Colonic mucosa (tissue), 4 donors: Measurements from ENCODE around the gene A4GALT. TPM values are rescaled to one million over a fixed set of nuclear protein-coding genes. Genes with fewer than 3 reads are reported as not detected.

Experiments
- DNase-seq: peaks from one replicate; pipeline ENCODE4 v3.0.0-alpha.2; 2020
- H3K27ac ChIP-seq: fragments of 200-600 bp; one replicate; pipeline ENCODE4 v1.8.0; 2021
- H3K27me3 ChIP-seq: fragments of 200-600 bp; one replicate; pipeline ENCODE4 v1.8.0; 2021
- H3K36me3 ChIP-seq: fragments of 200-600 bp; one replicate; pipeline ENCODE4 v1.8.0; 2021
- H3K4me1 ChIP-seq: fragments of 200-600 bp; one replicate; pipeline ENCODE4 v1.8.0; 2021; ENCODE audit warnings: mild to moderate bottlenecking
- H3K4me3 ChIP-seq: fragments of 200-600 bp; one replicate; pipeline ENCODE4 v1.8.0; 2021
- H3K9ac ChIP-seq, 2 donors: one replicate each; pipeline ENCODE4 v1.7.0; 2013; ENCODE audit warnings: control low read depth in 2 of 2, low read depth in 2 of 2, low read length in 2 of 2
- H3K9me3 ChIP-seq: fragments of 200-600 bp; one replicate; pipeline ENCODE4 v1.8.0; 2021
- intact Hi-C: fragments of 100-400 bp; cut with DNase I; formaldehyde crosslinking; loops from one replicate; pipeline ENCODE4 v1.14.1; 2022
- total RNA-seq, 2 donors: library from RNA; stranded (reverse); fragmentation: NEBNext Ultra II Directional in 1 of 2; extraction: Animal tissue kit (Norgen Biotek cat#: 25700) in 1 of 2; gene quantifications; one replicate each; pipeline ENCODE4 v1.2.1, GENCODE V29; 2021
- TF ChIP-seq, protein P1 (sequence below): fragments of 200-600 bp; IDR thresholded peaks from one replicate; pipeline ENCODE4 v1.8.0; 2022; ENCODE audit warnings: antibody characterized with exemption, mild to moderate bottlenecking
- donor health status: healthy.
- donor health status: DM: no; HTN: no; CAD: no.
- donor health status: DM: no; HTN: no; CAD: no.

Gene A4GALT
- total RNA-seq, 2 donors from 2014 or later, result 2.7 to 8.7 TPM

DNA sequence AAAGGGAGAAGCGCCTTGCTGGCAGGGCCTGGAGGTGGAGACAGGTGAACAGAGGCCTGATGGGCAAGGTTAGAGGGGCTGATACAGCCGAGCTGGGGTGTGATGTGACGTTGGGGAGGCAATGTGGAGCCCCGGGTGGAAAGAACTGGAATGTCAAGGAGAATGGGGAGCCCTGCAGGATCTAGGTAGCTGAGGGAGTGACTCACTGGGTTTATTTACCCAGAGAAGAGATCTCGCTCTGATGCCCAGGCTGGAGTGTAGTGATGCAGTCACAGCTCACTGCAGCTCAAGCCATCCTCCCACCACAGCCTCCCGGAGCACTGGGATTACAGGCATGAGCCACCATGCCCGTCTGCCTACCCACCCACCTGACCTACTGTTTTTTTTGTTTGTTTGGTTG, 69.5 kb downstream of the A4GALT start:
- Histone ChIP-seq H3K4me3 (no peak overlapping the region), H3K9me3 (no peaks in the 10 kb centered on the region), H3K4me1 (peaks cover 19% of the 10 kb centered on the region), H3K9ac (peak overlapping the region in 1 of 2 donors; percentile 12), H3K36me3 (no peaks in the 10 kb centered on the region), H3K27me3 (no peaks in the 10 kb centered on the region), H3K27ac (no peak overlapping the region)
- no peak for DNase-seq
- intact Hi-C loops, result no loop called here
- TF ChIP-seq, protein P1, sequence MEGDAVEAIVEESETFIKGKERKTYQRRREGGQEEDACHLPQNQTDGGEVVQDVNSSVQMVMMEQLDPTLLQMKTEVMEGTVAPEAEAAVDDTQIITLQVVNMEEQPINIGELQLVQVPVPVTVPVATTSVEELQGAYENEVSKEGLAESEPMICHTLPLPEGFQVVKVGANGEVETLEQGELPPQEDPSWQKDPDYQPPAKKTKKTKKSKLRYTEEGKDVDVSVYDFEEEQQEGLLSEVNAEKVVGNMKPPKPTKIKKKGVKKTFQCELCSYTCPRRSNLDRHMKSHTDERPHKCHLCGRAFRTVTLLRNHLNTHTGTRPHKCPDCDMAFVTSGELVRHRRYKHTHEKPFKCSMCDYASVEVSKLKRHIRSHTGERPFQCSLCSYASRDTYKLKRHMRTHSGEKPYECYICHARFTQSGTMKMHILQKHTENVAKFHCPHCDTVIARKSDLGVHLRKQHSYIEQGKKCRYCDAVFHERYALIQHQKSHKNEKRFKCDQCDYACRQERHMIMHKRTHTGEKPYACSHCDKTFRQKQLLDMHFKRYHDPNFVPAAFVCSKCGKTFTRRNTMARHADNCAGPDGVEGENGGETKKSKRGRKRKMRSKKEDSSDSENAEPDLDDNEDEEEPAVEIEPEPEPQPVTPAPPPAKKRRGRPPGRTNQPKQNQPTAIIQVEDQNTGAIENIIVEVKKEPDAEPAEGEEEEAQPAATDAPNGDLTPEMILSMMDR, result no peak

GRCh38 chr22:42649246-42650099, 71.2 kb downstream of the A4GALT start, which contains the start of gene CYB5R3:
CYB5R3 (minus strand) TSS chr22:42649392; CDS start chr22:42649315, 77 bp downstream.
- Histone ChIP-seq H3K27ac (peak within 1 kb of the TSS; percentile 93), H3K9ac (peak within 1 kb of the TSS; percentile 99), H3K36me3 (no peaks in the 10 kb centered on the region), H3K27me3 (no peaks in the 10 kb centered on the region), H3K4me1 (peaks cover 34% of the 10 kb centered on the region), H3K9me3 (no peaks in the 10 kb centered on the region), H3K4me3 (peak within 1 kb of the TSS; percentile 93)
- TF ChIP-seq, protein P1, result no peak
- peak; percentile 84 for DNase-seq
- intact Hi-C loops, result no loop called here

DNA sequence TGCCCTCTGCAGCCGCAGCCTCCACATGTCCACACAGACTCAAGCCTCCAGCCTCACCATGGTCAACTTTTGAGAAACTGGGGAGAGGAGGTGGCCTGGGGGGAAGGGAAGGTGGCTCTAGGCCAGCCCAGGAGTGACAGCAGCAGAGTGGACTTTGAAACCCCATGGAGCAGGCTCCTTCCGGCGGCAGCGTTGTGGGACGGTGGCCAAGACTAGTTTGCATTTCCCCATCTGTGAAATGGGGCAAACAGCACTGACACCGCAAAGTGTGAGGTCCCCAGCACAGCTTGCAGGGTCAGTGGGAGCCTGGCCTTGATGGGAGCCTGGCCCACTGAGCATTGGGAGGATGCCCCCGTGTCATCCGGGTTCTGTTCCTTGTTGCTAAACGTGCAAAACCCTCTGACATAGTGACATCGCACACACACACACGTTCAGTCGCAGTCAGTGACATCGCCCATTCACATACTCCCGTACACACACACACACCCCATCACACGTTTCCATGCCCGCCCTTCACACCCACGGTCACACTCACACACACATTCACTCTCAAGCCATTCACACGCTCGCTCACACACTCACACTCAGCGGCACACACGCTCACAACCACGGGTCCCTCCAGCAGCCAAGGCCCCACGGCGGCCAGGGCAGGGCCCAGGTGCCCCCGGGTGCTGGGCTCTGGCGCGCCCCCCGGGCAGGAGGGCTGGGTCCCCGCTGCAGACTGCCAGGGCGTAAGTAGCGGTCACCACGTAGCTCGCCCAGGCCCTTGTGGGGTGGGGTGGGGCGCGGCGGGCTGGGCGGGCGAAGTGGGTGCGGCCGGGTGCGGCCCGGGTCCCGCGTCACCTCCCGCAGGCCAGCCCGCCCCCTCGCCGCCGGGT, 72.1 kb downstream of the A4GALT start:
- peak overlapping the region; percentile 93 for H3K4me3 ChIP-seq
- H3K9ac ChIP-seq, result peak overlapping the region; percentile 99
- peaks cover 40% of the 10 kb centered on the region for H3K4me1 ChIP-seq
- H3K36me3 ChIP-seq, result no peaks in the 10 kb centered on the region
- no peaks in the 10 kb centered on the region for H3K27me3 ChIP-seq
- H3K9me3 ChIP-seq, result no peaks in the 10 kb centered on the region
- peak overlapping the region; percentile 93 for H3K27ac ChIP-seq
- TF ChIP-seq, protein P1, result no peak
- DNase-seq, result peak; percentile 92
- intact Hi-C loops, result no loop called here

- Histone ChIP-seq H3K27ac (peak overlapping the region; percentile 93), H3K36me3 (no peaks in the 10 kb centered on the region), H3K4me1 (peaks cover 42% of the 10 kb centered on the region), H3K4me3 (peak overlapping the region; percentile 93), H3K9ac (peak overlapping the region; percentile 99), H3K27me3 (no peaks in the 10 kb centered on the region), H3K9me3 (no peaks in the 10 kb centered on the region)
- no peak for DNase-seq
- intact Hi-C loops, result no loop called here
- TF ChIP-seq, protein P1, result no peak
These were observed 72.7 kb downstream of the A4GALT start for GRCh38 chr22:42648017-42648367.
